HL-60 (cell line): ENCODE results near the gene NLRP6.

ENCODE experiments used
- CTCF ChIP-seq: IDR thresholded peaks from one replicate; pipeline ENCODE4 v1.5.1; 2011; ENCODE audit warnings: low read length, control low read depth, inconsistent platforms; ENCODE audit not compliant: insufficient read depth
- POLR2AphosphoS5 ChIP-seq: IDR thresholded peaks from 2 replicates; pipeline ENCODE4 v1.6.1; 2012; ENCODE audit warnings: low read depth

- TF ChIP-seq POLR2AphosphoS5 = no peak
- TF ChIP-seq CTCF = no peak
These were observed 19.6 kb downstream of the NLRP6 start for GRCh38 chr11:297586-298405.
